K562 (cell line): ENCODE results near the gene PLXNA3. TPM values are rescaled to one million over a fixed set of nuclear protein-coding genes. Genes with fewer than 3 reads are reported as not detected.

Experiments
- ARID4B ChIP-seq: sonication (generic); formaldehyde crosslinking; IDR thresholded peaks from 2 replicates; pipeline ENCODE4 v1.8.0; 2022; ENCODE audit warnings: mild to moderate bottlenecking, missing genetic modification reagents
- CAMTA2 ChIP-seq: fragments of 250-450 bp; sonication (Bioruptor Pico); conservative IDR thresholded peaks from 2 replicates; pipeline ENCODE4 v1.5.1; 2022
- CREB1 ChIP-seq, 2 experiments: sonication (generic) in 1 of 2; formaldehyde crosslinking in 1 of 2; IDR thresholded peaks; 2 replicates each; pipeline versions ENCODE4 v1.6.1 to v1.8.0; 2012 to 2022; ENCODE audit warnings: inconsistent platforms in 1 of 2, mild to moderate bottlenecking in 1 of 2, missing genetic modification reagents in 1 of 2, moderate library complexity in 1 of 2
- E2F6 ChIP-seq, 2 experiments: IDR thresholded peaks; 2 replicates each; pipeline ENCODE4 v1.6.1; 2011; ENCODE audit warnings: borderline replicate concordance in 1 of 2, control low read depth in 1 of 2, low read depth in 1 of 2, low read length in 1 of 2, mild to moderate bottlenecking in 1 of 2, mixed read lengths in 1 of 2, moderate library complexity in 1 of 2; ENCODE audit not compliant: insufficient read depth in 1 of 2, insufficient read length in 1 of 2, poor library complexity in 1 of 2, severe bottlenecking in 1 of 2; ENCODE audit errors: extremely low read depth in 1 of 2
- ESRRA ChIP-seq: fragments of 450-650 bp; IDR thresholded peaks from 2 replicates; pipeline ENCODE4 v1.6.1; 2014; ENCODE audit warnings: low read depth, mild to moderate bottlenecking, moderate library complexity, borderline replicate concordance
- GATAD2B ChIP-seq: fragments of 450-650 bp; IDR thresholded peaks from 2 replicates; pipeline ENCODE4 v1.6.1; 2017; ENCODE audit warnings: mild to moderate bottlenecking, borderline replicate concordance
- HCFC1 ChIP-seq: IDR thresholded peaks from 2 replicates; pipeline ENCODE4 v1.6.1; 2012; ENCODE audit warnings: low read depth, low read length, improper control_type of control experiment
- HDAC1 ChIP-seq, 2 experiments: fragments of 450-650 bp; IDR thresholded peaks; 2 replicates each; pipeline ENCODE4 v1.6.1; 2016 to 2017; ENCODE audit warnings: inconsistent platforms in 1 of 2, mild to moderate bottlenecking in 1 of 2, moderate library complexity in 1 of 2
- HEY1 ChIP-seq: fragments of 250-450 bp; sonication (Bioruptor Pico); IDR thresholded peaks from 2 replicates; pipeline ENCODE4 v1.5.0; 2020; ENCODE audit warnings: mild to moderate bottlenecking, moderate library complexity, borderline replicate concordance
- HOMEZ ChIP-seq: fragments of 250-450 bp; sonication (Bioruptor Pico); IDR thresholded peaks from 2 replicates; pipeline ENCODE4 v1.4.0; 2020; ENCODE audit warnings: mild to moderate bottlenecking, moderate library complexity
- RB1 ChIP-seq: fragments of 450-650 bp; IDR thresholded peaks from 2 replicates; pipeline ENCODE4 v1.6.1; 2017; ENCODE audit warnings: low read depth, mild to moderate bottlenecking
- SMAD4 ChIP-seq: fragments of 250-450 bp; sonication (Bioruptor Pico); conservative IDR thresholded peaks from 2 replicates; pipeline ENCODE4 v1.8.0; 2021; ENCODE audit warnings: inconsistent platforms, mild to moderate bottlenecking, moderate library complexity
- SRSF9 ChIP-seq: fragments of 200-400 bp; formaldehyde crosslinking; IDR thresholded peaks from 2 replicates; pipeline ENCODE4 v1.6.1; 2017; ENCODE audit warnings: low read depth, low read length, borderline replicate concordance
- TBL1XR1 ChIP-seq, 2 experiments: IDR thresholded peaks; 2 replicates each; pipeline ENCODE4 v1.6.1; 2012; ENCODE audit warnings: improper control_type of control experiment in 2 of 2, low read length in 2 of 2, mild to moderate bottlenecking in 1 of 2
- ZNF316 ChIP-seq: fragments of 450-650 bp; IDR thresholded peaks from 2 replicates; pipeline ENCODE4 v1.6.1; 2016
- ZNF518B ChIP-seq: fragments of 250-450 bp; sonication (Bioruptor Pico); IDR thresholded peaks from 2 replicates; pipeline ENCODE4 v1.5.0; 2021; ENCODE audit warnings: mild to moderate bottlenecking, moderate library complexity
- ZNF780A ChIP-seq: fragments of 250-450 bp; sonication (Bioruptor Pico); IDR thresholded peaks from 2 replicates; pipeline ENCODE4 v1.5.0; 2021; ENCODE audit warnings: mild to moderate bottlenecking
- polyA plus RNA-seq, 8 experiments: library from polyadenylated mRNA; depleted of rRNA in 4 of 8; stranded (reverse) in 5 of 8; unstranded in 3 of 8; fragments of >200 nt; fragmentation: Nextera tagmentation in 2 of 8; fragmentation: Illumina TruSeq in 1 of 8; extraction: Ambion mirVana in 2 of 8; extraction: Trizol in 1 of 8; gene quantifications; 2 replicates each; pipeline versions ENCODE4 v1.2.1 to v1.2.3, GENCODE V29; 2011 to 2014; ENCODE audit warnings: inconsistent platforms in 1 of 8, missing spikeins in 1 of 8
- total RNA-seq, 7 experiments: library from RNA; depleted of rRNA in 6 of 7; stranded (reverse); fragments of >200 nt in 6 of 7; fragmentation: Illumina TruSeq in 2 of 7; extraction: Trizol in 2 of 7; gene quantifications; 2 replicates each; pipeline versions ENCODE4 v1.2.1 to v1.2.3, GENCODE V29; 2011 to 2021; ENCODE audit warnings: low replicate concordance in 1 of 7

Gene PLXNA3
- total and polyA plus RNA-seq, 9 of the 15 experiments (the other 6 are each of a cell fraction or from before 2014, with no cell fraction given) = 0.32 to 47.8 (median 7.5) TPM

GRCh38 chrX:154490414-154491083 is 32.5 kb downstream of the PLXNA3 start, which contains the start of gene SLC10A3 (continued):
- peak; percentile 57 for TF ChIP-seq ARID4B (CRISPR knock-in tag)
- peak; percentile 73 for TF ChIP-seq SMAD4 (CRISPR knock-in tag)
- no peak for TF ChIP-seq HOMEZ
- TF ChIP-seq CREB1 (IDR thresholded peaks at IDR 0.05) = peak; percentile 93
- TF ChIP-seq CREB1 (CRISPR knock-in tag; IDR thresholded peaks at IDR 0.05) = peak; percentile 88
- TF ChIP-seq HDAC1 (IDR thresholded peaks at IDR 0.05) = 0 out of 4 replicates have a peak, but pooled peaks of 1 of the 2 experiments have one; percentile 12
- peak; percentile 73 for TF ChIP-seq GATAD2B
- no peak for TF ChIP-seq SRSF9
- no peak for TF ChIP-seq HCFC1
- TF ChIP-seq ZNF316 = no peak
- no peak for TF ChIP-seq HEY1 (CRISPR knock-in tag)
- no peak for TF ChIP-seq ZNF518B (CRISPR knock-in tag)
- TF ChIP-seq ESRRA = no peak
- TF ChIP-seq ZNF780A (CRISPR knock-in tag) = no peak
- TF ChIP-seq E2F6 (IDR thresholded peaks at IDR 0.05; ENCODE audit: borderline replicate concordance in 1 of 2, extremely low read depth in 1 of 2, insufficient read depth in 1 of 2, insufficient read length in 1 of 2, low read depth in 1 of 2, low read length in 1 of 2, poor library complexity in 1 of 2, severe bottlenecking in 1 of 2) = no peak
- peak in 1 of 2 experiments; percentile 51; a peak in 2 of 4 replicates for TF ChIP-seq TBL1XR1 (IDR thresholded peaks at IDR 0.05; ENCODE audit: low read length in 2 of 2)
- peak; percentile 45; the same call in 1 of the 2 replicates for TF ChIP-seq RB1
- no peak for TF ChIP-seq CAMTA2
